HepG2 (cell line): ENCODE data around the gene ART4. TPM values are rescaled to one million over a fixed set of nuclear protein-coding genes. Genes with fewer than 3 reads are reported as not detected.

Experiments used
- ATAC-seq: fragments of 200-7000 bp; cut with Tn5 transposase; 3 replicates; pipeline ENCODE4 v1.9.1; 2020; ENCODE audit warnings: mild to moderate bottlenecking, moderate library complexity
- BruUV-seq: library from RNA; stranded (reverse); fragments of 400-500 nt; replicated peaks from 2 replicates; lab custom pipeline; 2021; lab: Mats Ljungman, UMichigan
- CTCF ChIA-PET: fragments of 300-600 bp; formaldehyde crosslinking; extraction: SDS; loops from one replicate; lab custom pipeline; 2021; ENCODE audit warnings: low total read pairs, inconsistent platforms, low intra/inter-chr PET ratio; lab: Yijun Ruan, JAX
- POLR2A ChIA-PET: fragments of 350-600 bp; sonication (Branson Sonifier 250); formaldehyde crosslinking; loops from one replicate; lab custom pipeline; 2020; ENCODE audit warnings: antibody characterized with exemption, inconsistent platforms; lab: Yijun Ruan, JAX
- DNase-seq: peaks from one replicate; pipeline ENCODE4 v3.0.0-alpha.2; 2015; ENCODE audit warnings: low spot score
- FAIRE-seq: peaks from 3 replicates; lab custom pipeline; 2011; peaks lifted over from hg19 to GRCh38; lab: Jason Lieb, UNC
- H2AFZ ChIP-seq: one replicate; pipeline ENCODE4 v1.6.1; 2011; ENCODE audit warnings: low read length, inconsistent platforms
- H3K27ac ChIP-seq: fragments of 300-600 bp; 3 replicates; pipeline ENCODE4 v1.8.0; 2011; ENCODE audit warnings: mixed run types, mild to moderate bottlenecking, mixed read lengths, low read length, inconsistent platforms; ENCODE audit not compliant: insufficient read depth; ENCODE audit errors: extremely low read length
- H3K27me3 ChIP-seq, 2 experiments: fragments of 200-600 bp in 1 of 2; 2 replicates in 1 of 2; 3 replicates in 1 of 2; pipeline versions ENCODE4 v1.6.0 to v1.8.0; 2011; ENCODE audit warnings: low read length in 2 of 2, mild to moderate bottlenecking in 2 of 2, moderate library complexity in 2 of 2, inconsistent platforms in 1 of 2; ENCODE audit not compliant: insufficient read depth in 2 of 2, control insufficient read depth in 1 of 2
- H3K36me3 ChIP-seq, 2 experiments: fragments of 200-600 bp in 1 of 2; replicated peaks in 1 of 2; 2 replicates in 1 of 2; 3 replicates in 1 of 2; pipeline versions ENCODE4 v1.5.1 to v1.8.0; 2011; ENCODE audit warnings: low read length in 2 of 2, inconsistent platforms in 1 of 2; ENCODE audit not compliant: insufficient read depth in 2 of 2, control insufficient read depth in 1 of 2
- H3K4me1 ChIP-seq: 2 replicates; pipeline ENCODE4 v1.5.1; 2012; ENCODE audit warnings: low read length, inconsistent platforms; ENCODE audit not compliant: insufficient read depth
- H3K4me2 ChIP-seq: 2 replicates; pipeline ENCODE4 v1.6.0; 2011; ENCODE audit warnings: low read depth, low read length, inconsistent platforms
- H3K4me3 ChIP-seq, 3 experiments: fragments of 200-600 bp in 1 of 3; sonication (generic), shearing (Covaris generic) in 1 of 3; replicated peaks in 1 of 3; 2 replicates each; pipeline ENCODE4 v1.5.1; 2011 to 2016; ENCODE audit warnings: low read length in 3 of 3, inconsistent platforms in 2 of 3, low read depth in 2 of 3, mild to moderate bottlenecking in 2 of 3, control low read depth in 1 of 3, mixed read lengths in 1 of 3; ENCODE audit not compliant: insufficient read depth in 1 of 3
- H3K79me2 ChIP-seq: one replicate; pipeline ENCODE4 v1.6.1; 2011; ENCODE audit warnings: low read length, inconsistent platforms; ENCODE audit not compliant: insufficient read depth
- H3K9ac ChIP-seq: 2 replicates; pipeline ENCODE4 v1.6.0; 2011; ENCODE audit warnings: mild to moderate bottlenecking, low read depth, low read length, inconsistent platforms; ENCODE audit not compliant: insufficient read depth
- H3K9me3 ChIP-seq: 2 replicates; pipeline ENCODE4 v1.5.1; 2012; ENCODE audit warnings: mild to moderate bottlenecking, low read length
- H4K20me1 ChIP-seq: 2 replicates; pipeline ENCODE4 v1.6.0; 2011; ENCODE audit warnings: inconsistent platforms, mild to moderate bottlenecking, low read length, moderate library complexity; ENCODE audit not compliant: insufficient read depth
- CTCF ChIP-seq: sonication (generic); formaldehyde crosslinking; IDR thresholded peaks from 2 replicates; pipeline ENCODE4 v1.5.0; 2020; ENCODE audit warnings: mild to moderate bottlenecking, missing genetic modification reagents, moderate library complexity
- HBP1 ChIP-seq: IDR thresholded peaks from 2 replicates; pipeline ENCODE4 v1.6.1; 2016; ENCODE audit warnings: low read depth, control low read depth
- STAG1 ChIP-seq: sonication (generic); formaldehyde crosslinking; IDR thresholded peaks from 2 replicates; pipeline ENCODE4 v1.4.0; 2020; ENCODE audit warnings: missing genetic modification reagents
- ZFP90 ChIP-seq: sonication (generic); formaldehyde crosslinking; IDR thresholded peaks from 2 replicates; pipeline ENCODE4 v1.8.0; 2022; ENCODE audit warnings: missing genetic modification reagents, mild to moderate bottlenecking, inconsistent platforms, borderline replicate concordance
- ZNF670 ChIP-seq: sonication (generic); formaldehyde crosslinking; IDR thresholded peaks from 2 replicates; pipeline ENCODE4 v1.8.0; 2022; ENCODE audit warnings: mild to moderate bottlenecking, missing genetic modification reagents, borderline replicate concordance
- whole genome bisulfite sequencing: methylation state at CpG from one replicate; pipeline ENCODE4 v1.1.6; 2017; ENCODE audit warnings: low lambda C conversion rate; 5-methylcytosine and 5-hydroxymethylcytosine counted together
- in situ Hi-C: cut with HindIII; loops from 2 replicates; pipeline ENCODE4 v1.10.0; 2017; ENCODE audit warnings: low pct_unique_long_range_greater_than_20kb; ENCODE audit not compliant: extremely low pct_ligation_motif_present
- intact Hi-C: fragments of 100-400 bp; cut with micrococcal nuclease; formaldehyde crosslinking; loops from one replicate; pipeline ENCODE4 v1.10.0; 2022; ENCODE audit not compliant: unreplicated experiment
- polyA plus RNA-seq, 8 experiments: library from polyadenylated mRNA; depleted of rRNA in 3 of 8; stranded (reverse) in 7 of 8; unstranded in 1 of 8; fragments of >200 nt; fragmentation: Illumina TruSeq in 4 of 8; extraction: Trizol in 4 of 8; gene quantifications; 2 replicates each; pipeline versions ENCODE4 v1.2.1 to v1.2.3, GENCODE V29; 2011 to 2016; ENCODE audit warnings: low read depth in 4 of 8, missing spikeins in 1 of 8, mixed read lengths in 1 of 8; ENCODE audit not compliant: insufficient read depth in 1 of 8
- total RNA-seq, 5 experiments: library from RNA; depleted of rRNA; stranded (reverse); fragments of >200 nt; fragmentation: Illumina TruSeq; extraction: Trizol; gene quantifications; 2 replicates each; pipeline ENCODE4 v1.2.3, GENCODE V29; 2016; ENCODE audit warnings: low read depth in 1 of 5

The ART4 gene
- total and polyA plus RNA-seq, 2 of the 13 experiments (the other 11 are each of a cell fraction or from before 2014, with no cell fraction given) = 17.6 to 20.3 TPM

- Histone ChIP-seq H3K79me2 (peaks cover 7% of the 10 kb centered on the region), H3K36me3 (no peaks in the 10 kb centered on the region), H3K27me3 (no peaks in the 10 kb centered on the region; a peak in 1 of 5 replicates), H3K9me3 (no peaks in the 10 kb centered on the region), H3K9ac (no peak overlapping the region), H3K4me2 (peak overlapping the region; percentile 66), H2AFZ (no peak overlapping the region), H3K27ac (no peak overlapping the region), H4K20me1 (no peaks in the 10 kb centered on the region), H3K4me1 (peaks cover 42% of the 10 kb centered on the region), H3K4me3 (no peak overlapping the region)
- intact Hi-C loops = loop anchor here (10.0 kb wide), 1 partner anchor 1108 kb away; the partner anchor contains the start of gene STRAP
- CTCF ChIA-PET = no interaction called here
- POLR2A ChIA-PET = interaction anchor here (1.4 kb wide), 1 partner anchor 27 kb away, joined by 6 read pairs; the partner anchor contains the start of genes C12orf60 and WBP11
- no TSS peak for BruUV-seq
- FAIRE-seq (no peak), ATAC-seq (no peak), DNase-seq (no peak)
- TF ChIP-seq ZNF670 = 0 out of 2 replicates have a peak, but pooled peaks have one; percentile 22
- peak; percentile 28 for TF ChIP-seq CTCF (CRISPR knock-in tag)
- TF ChIP-seq HBP1 (CRISPR knock-in tag) = no peak
- no peak for TF ChIP-seq ZFP90 (CRISPR knock-in tag)
- peak; percentile 30; the same call in 1 of the 2 replicates for TF ChIP-seq STAG1 (CRISPR knock-in tag)
- in situ Hi-C loops = no loop called here
- WGBS = 44% methylated on average over 5 of the region's 5 CpGs
Observed at GRCh38 chr12:14776236-14776961, 66.9 kb downstream of the ART4 start.
